Measurements from ENCODE around the gene USP47.

USP47 gene

DNA sequence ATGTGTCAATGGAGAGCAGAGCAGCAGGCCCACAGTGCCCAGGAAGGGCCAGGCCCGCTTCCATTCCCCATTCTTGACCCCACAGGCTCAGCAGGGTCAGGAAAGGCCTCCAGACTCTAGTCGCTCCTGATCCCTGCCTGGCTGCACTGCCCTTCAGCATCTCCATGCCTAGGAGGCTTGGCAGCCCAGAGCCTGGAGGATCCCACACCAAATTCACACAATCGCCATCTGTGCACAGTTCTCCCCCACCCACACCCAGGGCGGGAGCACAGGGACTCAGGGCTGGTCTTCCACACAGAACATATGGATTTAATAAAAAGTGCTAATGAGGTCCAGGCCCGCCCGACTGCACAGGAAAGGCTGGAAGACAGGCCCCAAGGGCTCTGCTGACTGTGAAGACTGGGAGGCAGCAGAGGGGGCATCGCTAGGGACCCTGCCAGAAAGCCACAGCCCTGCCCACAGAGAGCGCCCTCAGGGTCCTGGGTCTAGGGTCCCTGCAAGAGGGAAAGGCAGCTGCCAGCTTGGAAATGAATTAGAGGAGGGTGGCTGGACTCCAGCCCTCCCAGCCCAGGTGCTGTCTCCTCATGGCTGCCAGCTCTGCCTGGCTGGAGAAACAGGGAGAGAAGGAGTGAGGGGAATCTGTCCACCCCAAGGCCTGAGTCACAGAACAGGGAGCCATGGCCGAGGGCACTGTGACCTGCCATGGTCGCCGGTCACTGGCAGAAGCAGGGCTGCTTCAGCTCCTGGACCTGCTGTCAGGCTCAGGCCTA is 126.9 kb downstream of the USP47 start:
- DNase-seq = no peak

DNA sequence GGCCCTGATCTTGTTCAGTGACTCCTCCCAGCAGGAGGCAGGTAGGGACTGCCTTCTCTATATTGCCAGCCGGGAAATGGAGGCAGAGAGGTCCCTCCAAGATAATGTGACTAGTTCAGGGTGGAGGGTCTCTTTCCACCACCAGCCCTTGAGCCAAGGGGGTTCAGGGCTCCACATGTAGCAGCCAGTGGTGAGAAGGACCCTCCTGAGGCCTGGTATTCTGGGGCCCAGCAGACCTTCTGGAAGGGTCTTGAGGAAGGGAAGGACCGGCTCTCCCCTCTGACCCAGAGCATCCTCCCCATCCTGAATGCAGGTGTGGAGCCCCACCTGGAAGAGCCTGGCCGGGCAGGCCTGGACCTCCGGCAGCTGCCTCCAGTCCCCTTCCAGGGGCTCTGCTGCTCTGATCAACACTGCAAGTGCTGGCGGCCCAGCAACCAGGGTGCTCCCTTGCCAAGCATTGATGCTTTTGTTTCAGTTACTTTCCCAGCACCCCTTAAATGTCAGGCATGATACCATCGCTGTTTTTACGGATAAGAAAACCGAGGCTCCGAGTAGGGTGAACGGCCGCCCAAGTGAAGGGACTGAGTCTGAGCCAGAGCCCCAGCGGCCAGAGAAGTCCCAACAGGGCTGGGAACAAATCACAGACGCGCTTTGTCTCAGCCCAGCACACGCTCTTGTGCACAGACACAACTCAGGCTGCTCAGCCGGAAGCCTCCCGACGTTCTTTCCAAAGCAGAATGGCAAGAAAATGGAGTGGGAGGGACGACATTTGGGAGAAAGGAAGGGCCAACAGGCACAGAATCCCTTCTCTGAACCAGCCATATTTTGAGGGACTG is 127.8 kb downstream of the USP47 start:
- no peak for DNase-seq

DNA sequence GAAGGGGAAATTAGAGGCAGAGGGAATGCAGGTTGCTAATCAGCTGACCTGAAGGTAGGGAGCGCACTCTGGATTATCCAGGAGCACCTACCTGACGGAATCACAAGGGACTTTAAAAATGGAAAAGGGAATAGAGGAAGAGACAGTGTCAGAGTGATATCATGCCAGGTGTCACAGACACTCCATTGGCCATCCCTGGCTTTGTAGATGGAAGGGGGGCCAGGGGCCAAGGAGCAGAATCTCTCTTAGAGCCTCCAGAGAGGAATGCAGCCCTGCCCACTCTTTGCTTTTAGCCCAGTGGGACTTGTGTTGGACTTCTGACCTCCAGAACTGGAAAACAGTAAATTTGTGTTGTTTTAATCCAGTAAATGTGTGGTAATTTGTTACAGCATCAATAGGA is 128.8 kb downstream of the USP47 start:
- no peak for DNase-seq

DNA sequence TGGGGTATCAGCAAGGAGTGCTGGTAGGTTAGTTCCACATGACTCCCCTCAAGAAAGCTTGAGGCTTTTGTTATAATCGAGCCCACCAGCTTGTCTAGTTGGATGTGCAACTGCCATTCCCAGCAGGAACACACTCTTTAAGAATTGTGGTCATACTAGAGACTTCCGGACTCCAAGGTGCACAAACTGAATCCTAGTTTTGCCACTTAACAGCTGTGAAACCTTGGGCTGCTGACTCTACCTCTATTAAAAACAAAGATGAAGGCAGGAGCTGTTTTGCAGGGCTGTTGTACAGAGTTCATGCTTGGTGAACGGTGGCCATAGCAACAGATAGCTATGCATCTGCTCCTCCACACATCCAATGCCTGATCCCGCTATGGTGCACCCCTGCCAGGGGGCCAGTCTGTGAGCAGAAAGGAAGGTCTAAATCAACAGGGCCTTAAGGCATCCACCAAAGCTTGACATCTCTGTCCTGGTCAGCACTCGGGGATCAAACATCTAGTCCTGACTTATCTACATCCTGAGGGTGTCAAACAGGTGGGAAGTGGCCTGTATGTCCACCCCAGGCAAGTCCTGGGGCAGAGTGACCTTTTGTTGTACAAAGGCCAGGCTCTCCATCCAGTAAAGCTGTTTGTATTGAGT is 130.3 kb downstream of the USP47 start:
- no peak for DNase-seq

DNA sequence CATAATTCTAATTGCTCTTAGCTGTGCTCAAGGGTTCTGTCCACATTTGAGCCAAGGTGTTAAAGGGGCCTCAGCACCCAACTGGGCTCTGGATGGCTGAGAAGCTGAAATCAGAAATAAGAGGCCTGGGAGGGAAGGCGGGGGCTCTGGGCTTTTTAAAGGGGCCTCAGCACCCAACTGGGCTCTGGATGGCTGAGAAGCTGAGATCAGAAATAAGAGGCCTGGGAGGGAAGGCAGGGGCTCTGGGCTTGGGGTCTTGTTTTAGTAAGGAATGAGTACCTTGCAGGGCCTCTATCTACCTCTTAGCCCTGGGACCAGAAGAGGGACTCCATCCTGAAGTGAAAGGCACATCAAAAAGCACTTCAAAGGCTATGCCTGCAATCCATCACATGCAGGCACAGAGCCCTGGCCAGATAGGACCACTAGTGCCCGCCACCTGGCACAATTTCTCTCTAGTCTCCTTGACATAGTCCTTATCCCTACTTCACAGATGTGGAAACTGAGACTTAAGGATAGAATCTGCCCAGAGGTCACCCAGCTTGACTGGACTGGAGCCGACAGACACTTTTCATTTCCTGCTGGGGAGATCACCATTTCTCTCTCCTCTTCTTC is 131.1 kb downstream of the USP47 start:
- no peak for DNase-seq

DNA sequence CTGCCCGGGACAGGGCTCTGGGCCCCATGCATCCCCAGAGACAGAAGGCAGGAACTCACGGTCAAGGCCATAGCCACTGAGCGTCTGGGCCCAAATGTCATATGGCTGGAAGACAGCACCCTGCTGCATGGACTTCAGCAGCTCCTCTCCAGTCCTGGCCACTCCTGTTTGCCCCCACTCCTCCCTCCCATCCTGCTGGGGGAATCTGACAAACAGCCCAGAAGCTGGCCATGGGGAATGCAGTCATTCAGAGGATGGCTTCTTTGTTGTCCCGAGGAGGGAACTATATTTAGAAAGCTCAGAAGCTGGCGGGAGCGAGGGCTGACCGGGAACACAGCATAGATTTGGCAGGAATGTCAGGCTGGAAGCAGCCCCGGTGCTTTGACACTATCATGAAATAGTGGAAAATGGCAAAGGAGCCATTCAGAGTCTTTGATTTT is 131.6 kb downstream of the USP47 start:
- no peak for DNase-seq

DNA sequence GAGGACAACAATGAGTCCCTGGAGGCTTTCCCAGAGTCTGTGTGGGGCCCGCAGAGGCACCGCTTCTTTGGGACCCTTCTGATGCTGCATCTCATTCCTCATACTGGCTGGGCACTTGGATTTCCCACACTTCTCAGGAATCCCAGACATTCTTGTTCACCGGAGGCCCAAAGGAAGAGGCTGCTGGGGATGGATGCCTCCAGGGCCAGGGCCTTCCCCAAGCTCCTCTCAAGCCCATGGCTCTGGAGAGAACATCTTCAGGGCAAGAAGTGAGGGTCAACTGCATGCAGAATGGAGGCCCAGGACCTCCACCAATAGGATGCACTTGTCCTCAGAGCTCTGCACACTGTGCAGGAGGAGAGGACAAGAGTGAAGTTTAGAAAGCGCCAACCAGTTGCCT is 132.1 kb downstream of the USP47 start:
- DNase-seq = no peak

DNA sequence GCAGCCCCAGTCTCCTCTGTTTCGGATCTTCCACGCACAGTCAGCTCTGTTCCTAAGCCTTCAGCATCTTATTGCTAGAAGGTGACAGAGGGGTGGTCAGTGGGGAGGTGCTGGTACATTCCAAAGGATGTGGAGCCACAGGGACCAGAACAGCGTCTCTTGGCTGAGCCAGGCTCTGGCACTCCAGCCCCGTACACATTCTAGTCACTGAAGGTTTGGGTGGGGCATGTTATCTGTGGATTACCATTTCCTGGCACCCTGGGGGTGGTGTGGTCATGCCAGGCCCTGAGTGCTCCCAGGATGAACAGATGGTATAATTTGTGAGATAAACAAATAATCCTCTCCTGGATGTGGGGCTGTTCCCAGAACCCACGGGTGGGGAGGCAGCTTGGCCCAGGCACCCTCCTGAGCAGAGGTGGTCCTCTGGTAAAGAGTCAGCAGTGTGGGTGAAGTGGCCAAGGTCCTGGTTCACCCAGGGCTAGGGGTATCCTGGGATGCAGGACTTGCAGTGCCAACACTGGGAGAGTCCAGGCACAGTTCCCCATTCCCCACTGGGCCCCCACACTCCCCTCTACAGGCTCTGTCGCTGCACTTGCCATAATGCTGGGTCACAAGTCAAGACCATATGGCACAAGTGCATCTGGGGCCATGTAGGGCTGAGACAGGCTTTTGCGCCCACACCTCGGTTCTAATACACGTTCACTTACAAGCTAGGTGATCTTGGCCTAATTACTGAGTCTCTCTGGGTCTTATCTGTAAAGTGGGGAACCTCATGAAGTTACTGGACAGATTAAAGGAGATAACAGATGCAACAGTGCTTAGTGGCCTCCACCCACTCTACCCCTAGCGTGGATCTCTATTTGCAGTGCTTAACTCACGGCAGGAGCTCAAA is 133.7 kb downstream of the USP47 start:
- no peak for DNase-seq

DNA sequence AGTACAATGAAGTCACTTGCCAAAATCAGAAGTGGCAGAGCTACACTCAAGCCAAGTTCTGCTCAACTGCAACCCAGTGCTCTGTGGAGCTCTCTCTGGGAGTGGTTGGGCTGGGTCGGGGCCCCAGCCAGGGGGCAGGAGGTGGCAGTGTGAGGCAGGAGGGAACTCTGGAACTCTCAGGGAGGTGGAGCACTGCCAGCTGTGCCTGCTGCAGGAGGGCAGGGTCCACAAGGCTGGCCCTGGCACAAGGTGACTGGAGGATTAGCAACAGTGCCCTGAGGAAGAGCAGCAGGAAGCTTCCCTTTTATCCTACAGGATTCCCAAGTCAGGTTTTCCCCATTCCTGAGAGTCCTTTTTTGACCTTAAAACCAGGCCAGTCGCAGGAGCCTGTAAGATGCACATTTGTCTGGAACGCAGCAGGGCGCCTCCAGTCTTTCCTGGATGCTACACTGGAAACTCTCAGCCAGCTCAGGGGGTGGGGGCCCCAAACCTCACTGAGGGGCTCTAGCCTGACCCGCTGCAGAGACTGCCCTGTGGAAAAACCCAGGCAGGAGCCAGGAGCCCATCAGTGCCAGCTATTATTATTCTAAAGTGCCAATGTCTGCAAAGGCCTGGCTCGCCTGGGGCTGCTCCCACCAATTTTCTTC is 134.8 kb downstream of the USP47 start:
- DNase-seq = no peak

DNA sequence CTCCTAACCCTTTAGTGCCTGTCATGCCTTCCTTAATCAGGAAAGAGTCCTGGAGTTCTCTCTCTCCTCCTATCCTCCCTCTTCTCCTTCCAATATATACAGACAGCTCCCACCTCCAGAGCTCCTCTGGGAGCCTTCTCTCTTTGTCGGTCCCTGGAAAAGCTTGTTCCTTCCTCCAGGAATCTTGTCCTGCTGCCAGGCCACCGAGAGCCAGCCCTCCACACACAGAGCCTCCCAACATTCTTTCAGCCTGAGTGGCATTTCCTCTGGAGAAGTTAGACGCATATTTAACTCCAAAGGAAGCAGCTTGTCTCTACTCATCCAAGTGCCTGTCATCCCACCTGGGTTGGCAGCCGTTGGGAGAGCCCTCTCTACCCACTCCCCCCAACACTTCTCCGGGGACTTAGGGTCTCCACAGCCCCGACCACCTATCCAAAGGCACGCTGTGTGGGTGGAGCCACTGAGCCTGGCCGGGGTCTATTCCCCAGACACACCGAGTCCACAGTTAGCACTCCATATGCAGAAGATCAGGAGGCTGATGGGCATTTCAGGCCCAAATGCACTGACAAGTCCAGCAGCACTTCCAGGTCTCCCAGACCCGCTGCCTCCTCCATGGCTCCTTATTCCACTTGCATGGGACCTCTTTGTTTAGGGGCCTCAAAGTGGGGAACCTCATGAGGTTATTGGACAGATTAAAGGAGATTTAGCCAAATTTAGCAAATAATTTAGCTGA is 135.6 kb downstream of the USP47 start:
- no peak for DNase-seq

DNA sequence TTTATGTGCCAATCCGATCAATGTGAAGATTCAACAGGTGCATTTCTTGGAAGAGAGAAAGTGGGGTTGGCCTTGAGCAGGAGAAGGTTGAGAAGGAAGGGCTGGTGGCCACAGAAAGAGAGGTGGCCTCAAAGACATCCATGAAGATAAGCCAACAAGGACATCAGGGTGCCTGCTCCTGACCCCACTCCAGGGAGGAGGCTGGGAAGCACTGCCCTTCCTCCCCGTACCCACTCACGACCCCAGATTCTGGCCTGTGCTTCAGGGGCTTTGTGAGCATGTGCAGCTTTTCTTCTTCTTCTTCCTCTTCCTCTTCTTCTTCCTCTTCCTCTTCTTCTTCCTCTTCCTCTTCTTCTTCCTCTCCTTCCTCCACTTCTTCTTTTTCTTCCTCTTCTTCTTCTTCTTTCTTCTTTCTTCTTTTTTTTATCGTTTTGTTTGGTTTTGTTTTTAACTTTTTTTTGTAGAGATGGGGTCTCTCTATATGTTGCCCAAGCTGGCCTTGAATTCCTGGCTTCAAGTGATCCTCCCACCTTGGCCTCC is 136.4 kb downstream of the USP47 start:
- DNase-seq = no peak

DNA sequence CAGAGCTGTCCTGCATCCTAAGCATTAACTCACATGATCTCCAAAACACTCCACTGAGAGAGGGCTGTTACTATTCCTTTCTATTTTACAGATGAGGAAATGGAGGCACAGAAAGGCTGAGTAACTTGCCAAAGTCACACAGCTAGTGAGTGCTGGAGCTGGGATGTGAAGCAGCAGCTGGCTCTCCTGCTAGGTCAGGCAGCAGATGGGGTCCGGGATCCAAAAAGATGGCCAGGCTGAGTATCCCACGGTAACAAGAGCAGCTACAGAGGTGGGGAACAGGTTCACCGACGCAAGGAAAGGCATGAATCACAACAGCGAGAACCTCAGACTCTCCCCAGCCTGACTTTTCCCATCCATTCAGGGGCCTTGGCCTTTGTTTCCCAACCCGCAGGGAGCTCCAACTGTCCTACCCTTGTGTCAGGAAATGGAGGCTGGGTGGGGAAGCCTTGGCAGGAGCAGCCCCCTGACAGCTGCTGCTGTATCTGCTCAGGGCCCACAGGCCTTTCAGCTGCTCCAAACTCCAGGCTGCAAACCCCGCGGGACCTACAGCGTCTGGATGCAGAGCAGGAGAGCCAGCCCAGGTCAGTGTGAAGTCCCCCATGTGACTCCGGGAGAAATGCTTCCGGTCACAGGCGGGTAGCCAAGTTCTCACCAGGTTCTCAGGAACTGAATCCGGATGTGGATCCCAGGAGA is 137.2 kb downstream of the USP47 start:
- no peak for DNase-seq

DNA sequence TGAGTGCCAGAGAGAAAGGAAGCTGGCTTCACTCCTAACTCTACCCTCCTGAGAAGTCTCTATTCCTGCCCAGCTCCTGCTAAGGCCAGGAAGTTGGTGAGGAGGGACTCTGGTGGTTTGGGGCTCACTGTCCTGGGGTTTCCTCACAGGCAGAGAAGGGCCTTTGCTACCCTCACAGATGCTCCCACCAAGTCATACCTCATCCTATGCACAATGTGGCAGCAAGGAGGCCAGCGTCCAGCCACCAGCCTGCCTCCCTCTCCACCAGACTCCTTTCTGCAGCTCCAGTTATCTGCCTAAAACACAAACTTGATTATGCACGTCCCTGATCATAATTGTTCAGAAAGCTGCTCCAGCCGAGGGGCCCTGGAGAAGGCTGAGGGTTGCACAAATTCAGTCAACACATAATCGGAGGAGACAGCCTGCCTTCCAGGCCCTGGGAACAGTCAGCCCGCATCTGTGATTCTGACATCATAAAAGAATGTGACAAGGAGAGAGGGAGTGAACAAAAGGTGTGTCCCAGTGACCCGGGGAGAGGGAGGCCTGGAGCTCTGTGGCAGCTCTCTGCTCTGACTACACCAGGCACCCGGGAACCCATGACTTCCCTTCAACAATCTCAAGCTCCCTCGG is 137.8 kb downstream of the USP47 start:
- no peak for DNase-seq

DNA sequence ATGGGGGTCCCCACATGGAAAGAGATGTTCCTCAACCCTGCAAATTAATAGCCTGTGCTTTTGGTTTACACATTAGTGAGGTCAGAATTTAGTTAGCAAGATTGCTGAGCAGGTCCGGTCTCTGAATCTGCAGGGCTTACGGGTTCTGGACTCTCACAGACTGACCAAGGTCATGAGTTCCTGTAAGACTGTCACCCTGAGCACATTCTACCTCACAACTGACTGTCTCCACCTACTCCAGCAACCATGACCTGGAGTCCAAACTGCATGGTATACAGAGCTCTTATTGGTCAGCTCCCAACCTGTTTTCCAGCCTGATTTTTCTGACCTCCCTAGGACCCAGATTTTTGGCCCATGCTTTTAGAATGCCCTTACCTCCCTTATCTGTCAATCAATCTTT is 138.4 kb downstream of the USP47 start:
- no peak for DNase-seq

DNA sequence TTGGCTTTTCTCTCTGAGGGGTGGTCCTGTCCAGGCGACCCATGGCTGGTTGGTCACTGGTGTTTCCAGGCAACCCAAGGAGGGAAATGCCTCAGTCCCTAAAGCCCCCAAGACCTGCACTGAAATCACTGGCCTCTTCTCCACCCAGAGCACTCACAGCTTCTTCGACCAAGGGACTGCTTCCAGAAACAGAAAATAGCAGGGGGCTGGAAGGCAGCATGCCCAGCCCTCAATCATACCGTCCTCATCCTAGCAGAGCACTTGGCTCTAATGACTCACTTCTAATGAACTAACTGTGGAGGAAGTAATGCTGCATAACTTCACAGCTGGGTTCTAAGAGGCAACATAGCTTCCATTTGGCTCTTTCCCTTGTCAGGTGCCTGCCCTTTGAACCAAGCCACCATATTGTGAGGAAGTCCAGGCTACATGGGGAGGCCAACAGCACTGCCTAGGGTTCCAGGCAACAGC is 139.1 kb downstream of the USP47 start:
- DNase-seq = no peak

DNA sequence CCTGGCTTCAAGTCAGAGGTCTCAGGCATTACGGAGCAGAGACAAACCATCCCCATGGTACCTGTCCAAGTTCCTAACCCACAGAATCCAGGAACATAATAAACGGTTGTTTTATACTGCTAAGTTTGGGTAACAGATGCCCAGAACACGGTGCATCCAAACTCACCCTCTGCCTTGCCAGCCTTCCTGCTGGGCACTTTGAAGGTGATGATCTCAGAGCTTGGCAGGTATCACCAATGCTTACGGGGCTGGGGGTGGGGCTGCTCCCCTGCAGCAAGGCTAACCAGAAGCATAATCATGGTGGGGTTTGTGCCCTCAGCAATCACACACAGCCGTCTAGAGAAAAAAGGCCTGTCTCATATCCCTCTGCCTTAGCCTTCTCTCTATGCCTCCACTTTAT is 139.6 kb downstream of the USP47 start:
- DNase-seq = no peak

DNA sequence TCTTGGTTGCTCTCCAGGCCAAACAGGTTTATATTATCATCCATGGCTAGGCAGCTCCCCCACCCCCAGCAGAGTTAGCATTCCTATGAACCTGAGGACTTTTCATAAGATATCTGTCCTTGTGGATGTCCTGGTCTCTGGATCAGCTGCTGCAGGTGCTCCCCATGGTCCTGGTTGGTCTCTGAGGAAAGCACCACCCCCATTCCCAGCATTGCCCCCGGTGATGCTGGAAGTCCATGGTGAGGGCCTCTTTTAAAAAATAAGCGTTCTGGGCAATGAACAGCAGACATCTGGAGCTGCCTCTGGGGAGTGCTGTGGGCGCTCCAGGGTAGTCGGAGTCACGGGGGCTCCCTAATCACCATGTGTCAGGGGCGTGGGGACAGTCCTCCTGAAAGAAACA is 140.1 kb downstream of the USP47 start:
- DNase-seq = no peak

DNA sequence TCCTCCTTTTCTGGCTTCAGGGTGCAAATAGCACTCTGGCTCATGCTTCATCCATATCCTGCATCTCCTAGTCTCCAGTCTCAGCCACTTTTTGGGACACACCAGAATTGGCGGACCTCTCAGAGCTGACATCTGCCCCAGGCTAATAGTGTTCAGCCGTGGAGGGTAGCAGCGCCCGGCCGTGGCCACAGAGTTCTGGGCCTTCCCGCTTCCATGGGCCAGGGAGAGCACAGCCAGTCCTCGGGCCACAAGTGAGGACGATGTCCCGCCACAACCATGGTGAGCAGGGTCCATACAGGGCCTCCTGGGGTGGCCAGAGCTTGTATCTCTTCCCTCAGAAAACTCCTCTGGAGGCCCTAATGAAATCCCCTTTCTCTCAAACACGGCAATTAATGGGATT is 140.7 kb downstream of the USP47 start:
- no peak for DNase-seq

DNA sequence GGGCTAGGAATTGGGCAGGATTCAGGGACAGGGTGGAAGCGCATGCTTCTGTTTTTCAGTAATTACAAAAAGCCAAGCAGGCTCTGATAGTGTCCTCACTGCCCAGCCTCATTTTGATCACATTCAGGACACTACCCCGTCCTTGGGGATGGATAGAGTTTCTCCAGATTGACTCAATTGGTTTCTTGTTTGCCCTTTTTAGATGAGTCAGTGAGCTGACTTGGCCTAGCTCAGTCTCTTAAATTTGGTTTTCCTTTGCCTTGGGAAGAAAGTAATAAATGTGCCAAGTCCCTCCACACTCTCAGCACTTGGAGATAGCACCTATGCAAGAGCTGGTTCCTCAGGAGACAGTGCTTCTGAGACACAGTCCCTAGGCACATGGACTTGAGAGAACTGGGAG is 141.2 kb downstream of the USP47 start:
- DNase-seq = no peak

DNA sequence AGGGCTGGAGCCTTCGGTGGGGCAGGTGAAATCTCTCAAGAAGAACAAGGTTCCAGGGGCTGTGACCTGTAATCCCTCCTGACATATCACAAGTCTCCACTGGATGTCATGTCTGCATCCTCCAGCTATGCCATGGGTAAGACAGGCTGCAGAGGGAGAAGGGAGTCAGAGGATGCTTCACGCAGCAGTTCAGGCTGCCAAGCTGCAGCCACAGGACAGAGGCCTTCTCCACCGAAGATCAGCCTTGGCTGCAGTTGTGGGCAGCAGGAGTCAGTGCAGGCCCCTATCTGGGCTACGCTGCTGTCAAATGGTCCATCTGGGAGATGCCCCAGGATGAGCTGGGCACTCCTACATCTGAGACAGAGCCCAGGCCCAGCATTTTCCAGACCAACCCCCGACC is 141.7 kb downstream of the USP47 start:
- no peak for DNase-seq

Measured in NCI-H1436 (cell line).